Left ventricle myocardium superior (tissue), 1 donor: Measurements from ENCODE around the gene TSPOAP1. TPM values are rescaled to one million over a fixed set of nuclear protein-coding genes. Genes with fewer than 3 reads are reported as not detected.
A peak's percentile ranks its signal among the peaks of the same experiment; 100 is the strongest.

Experiments used
- ATAC-seq: fragments of 200-7000 bp; cut with Tn5 transposase; one replicate; pipeline ENCODE4 v1.9.1; 2020; ENCODE audit warnings: mild to moderate bottlenecking, moderate library complexity
- DNase-seq: peaks from one replicate; pipeline ENCODE4 v3.0.0-alpha.2; 2020
- intact Hi-C: fragments of 100-400 bp; cut with micrococcal nuclease; formaldehyde crosslinking; loops from one replicate; pipeline ENCODE4 v1.11.0; 2022
- total RNA-seq: library from RNA; stranded (reverse); fragmentation: NEBNext Ultra II Directional; extraction: Animal tissue kit (Norgen Biotek cat#: 25700); gene quantifications from one replicate; pipeline ENCODE4 v1.2.1, GENCODE V29; 2021
- donor health status: DM: no; HTN: yes; CAD: no; lungs with severe emphysema.

The TSPOAP1 gene
- total RNA-seq, 1 donor from 2014 or later, result 18.8 TPM

GRCh38 chr17:58364270-58364942, 35.8 kb upstream of the TSPOAP1 start:
- no peak for DNase-seq
- ATAC-seq, result no peak
- intact Hi-C loops, result no loop called here

DNA sequence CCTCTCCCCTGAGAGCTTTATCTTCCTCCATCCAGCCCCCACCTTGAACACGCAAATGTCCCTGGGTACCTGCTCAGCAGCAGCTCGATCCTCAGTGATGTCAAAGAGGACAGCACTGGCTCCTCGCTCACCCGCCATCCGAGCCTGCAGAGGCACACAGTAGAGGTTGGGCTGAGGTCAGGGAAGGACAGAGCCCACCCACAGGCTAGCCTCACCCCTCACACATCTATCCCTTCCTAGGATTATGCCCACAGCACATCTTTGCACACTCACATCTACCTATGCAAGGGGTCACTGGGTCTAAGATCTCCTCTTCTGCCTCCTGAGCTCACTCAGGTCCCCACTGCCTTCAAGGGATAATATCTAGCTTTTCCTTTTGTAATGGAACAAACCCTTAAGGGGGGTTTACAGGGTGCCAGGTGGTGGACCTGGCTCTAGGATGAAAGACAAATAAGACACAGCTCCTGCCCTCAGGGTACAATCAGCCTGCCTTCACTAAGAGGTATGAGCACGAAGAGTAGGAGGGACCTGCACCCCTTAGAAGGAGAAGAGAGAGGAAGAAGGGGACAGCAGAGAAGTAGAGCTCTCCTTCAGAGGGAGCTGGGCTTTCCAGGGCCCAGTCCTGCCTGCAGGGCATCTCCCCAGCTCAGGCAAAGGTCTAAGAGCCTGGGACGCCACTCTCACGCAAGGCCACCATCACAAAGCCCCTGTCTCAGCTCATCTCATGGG, 35.0 kb upstream of the TSPOAP1 start:
- ATAC-seq, result no peak
- intact Hi-C loops, result no loop called here
- DNase-seq, result no peak

DNA sequence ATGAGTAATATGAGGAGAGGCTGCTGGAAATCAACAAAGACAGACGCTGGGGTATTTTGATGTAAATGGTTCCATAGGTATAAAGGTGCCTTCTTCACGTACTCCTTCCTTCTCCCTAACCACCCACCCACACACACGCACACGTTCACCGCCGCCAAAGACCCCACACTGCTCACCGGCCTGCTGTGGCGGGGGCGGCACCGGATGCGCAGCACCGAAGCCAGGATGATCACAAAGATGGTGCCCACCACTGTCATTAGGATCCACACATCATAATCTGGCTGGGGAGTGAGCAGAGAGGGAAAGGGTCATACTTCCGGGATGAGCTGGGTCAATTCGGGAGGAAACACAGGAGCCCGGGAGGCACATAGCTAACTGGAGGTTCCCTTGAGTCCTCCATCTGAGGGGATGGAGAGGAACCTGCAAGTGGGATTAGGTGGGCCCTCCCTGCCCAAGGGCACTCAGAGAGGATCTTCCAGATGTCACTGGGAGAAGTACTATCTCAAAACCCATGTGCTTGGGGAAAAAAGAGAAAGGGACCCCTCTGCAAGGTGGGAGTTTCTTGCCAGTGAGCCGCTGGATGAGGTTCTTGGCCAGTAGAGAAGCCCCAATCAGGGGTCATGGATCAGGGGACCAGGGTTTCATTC, 33.9 kb upstream of the TSPOAP1 start:
- ATAC-seq, result no peak
- no peak for DNase-seq
- intact Hi-C loops, result no loop called here

DNA sequence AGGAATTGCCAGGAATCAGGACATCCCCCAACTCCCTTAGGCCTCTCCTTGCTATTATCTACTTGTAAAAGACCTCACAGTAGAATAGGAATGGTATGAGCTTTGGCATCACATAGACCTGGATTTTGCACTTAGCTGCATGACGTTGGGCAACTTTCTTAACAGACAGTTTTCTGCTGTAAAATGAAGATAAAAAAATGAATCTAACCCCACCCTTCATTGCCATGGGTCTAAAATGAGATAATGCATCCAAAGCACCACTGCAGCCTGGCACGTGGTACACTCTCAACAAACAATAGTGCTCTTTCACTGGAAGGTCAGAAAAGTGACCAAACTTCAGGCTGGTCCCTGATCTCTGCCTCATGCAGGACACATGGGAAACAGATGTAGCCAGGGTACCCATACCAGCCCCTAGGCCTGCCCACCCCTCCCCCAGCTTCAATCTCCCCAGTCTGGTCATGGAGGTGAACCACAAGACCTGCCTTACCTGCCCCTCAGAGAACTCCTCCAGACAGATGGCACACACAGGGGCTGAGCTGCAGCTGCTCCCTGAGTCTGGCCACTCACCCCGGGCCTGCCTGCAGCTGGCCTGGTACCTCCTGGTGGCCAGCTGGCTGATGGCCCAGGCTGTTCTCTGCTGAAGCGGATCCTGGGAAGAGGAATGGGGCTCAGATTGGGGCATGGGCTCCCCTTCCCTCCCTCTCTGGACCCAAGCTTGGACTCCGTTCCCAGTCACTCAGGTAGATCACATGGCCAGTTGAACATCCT, 31.9 kb upstream of the TSPOAP1 start:
- no peak for DNase-seq
- intact Hi-C loops, result no loop called here
- ATAC-seq, result no peak

- DNase-seq (no peak), ATAC-seq (no peak)
- intact Hi-C loops, result no loop called here
These were observed 30.0 kb upstream of the TSPOAP1 start for GRCh38 chr17:58358408-58359172.

DNA sequence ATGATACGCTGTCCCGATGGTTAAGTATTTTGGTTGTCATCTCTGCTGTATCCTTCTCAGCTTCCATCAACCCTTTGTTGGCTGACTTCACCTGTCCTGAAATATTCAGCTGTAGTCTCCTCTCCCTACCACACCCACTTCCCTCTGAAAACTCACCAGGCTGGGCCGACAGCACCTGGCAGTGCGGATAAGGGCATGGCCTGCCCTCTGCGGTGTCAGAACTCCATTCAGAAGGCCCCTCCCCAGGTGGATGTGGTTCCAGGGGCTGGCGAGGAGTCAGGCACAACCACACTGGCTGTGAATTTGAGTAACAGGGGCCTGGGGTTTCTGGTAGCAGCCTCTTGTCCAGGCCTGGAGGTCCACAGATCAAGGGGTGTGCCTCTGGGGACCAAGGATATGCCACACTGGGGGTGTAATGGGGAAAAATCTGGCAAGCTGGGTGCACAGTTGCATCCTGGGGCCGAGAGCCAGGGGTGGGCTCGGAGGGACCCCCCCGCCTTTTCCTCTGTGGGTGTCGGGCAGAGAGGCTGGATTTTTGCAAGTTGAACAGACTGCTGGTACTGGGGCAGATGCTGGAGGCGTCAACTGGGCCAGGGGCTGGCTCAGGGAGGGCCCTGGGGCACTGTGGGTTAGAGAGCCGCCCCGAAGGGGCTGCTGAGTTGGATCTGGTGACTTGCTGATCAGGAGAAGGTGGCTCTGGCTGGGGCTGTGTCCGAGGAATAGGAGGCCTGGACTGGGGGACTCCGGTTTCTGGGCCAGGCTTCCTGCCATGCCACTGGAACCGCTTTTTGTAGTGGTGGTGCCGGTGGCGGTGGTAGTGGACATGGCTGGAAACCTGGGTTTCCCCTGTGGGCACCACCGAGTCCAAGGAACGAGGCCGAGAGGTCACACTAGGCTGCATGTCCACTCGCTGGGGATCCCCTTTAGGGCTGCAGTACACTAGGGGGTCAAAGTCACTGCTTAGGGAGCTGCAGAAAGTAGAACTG, 29.0 kb upstream of the TSPOAP1 start:
- DNase-seq, result no peak
- no peak for ATAC-seq
- intact Hi-C loops, result no loop called here

DNA sequence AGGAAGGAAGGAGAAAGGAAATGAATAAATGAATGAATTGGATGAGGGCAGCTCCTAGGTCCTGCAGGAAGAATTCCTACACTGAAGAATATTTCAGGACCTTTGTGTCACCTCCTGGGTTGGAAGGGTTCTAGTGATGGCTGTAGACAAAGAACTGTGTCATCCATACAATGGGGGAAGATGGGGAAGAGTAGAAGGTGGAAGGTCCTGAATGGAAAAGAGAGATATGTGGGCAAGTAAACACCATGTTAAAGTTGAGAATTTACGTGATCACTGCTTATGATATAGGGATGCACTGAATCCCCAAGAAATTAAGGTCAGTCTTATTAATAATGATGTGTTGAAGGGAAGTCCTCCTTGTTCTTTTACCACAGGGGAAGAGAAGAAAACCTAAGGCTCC, 27.6 kb upstream of the TSPOAP1 start:
- intact Hi-C loops, result no loop called here
- DNase-seq (no peak), ATAC-seq (no peak)

GRCh38 chr17:58354541-58355216, 26.1 kb upstream of the TSPOAP1 start:
- ATAC-seq, result no peak
- DNase-seq, result no peak
- intact Hi-C loops, result no loop called here

DNA sequence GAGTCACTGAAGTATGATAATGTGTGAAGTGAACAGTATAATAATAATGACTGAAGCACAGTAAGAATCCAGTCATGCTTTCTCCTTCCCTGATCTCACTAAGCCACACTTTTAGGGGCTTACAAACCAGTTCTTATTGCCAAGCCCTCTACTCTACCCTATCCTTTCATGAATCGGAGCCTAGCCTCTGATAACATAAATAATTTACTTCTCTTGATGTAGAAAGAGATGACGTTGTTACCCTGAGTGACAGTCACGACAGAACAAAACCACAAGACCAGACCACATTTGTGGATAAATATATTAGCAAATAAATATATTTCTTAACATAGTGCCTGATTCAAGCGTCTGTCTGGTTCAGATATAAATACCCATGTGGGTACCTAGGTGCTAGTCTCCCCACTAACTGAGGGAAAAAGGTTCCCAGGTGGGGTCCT, 24.8 kb upstream of the TSPOAP1 start:
- intact Hi-C loops, result loop anchor here (2.0 kb wide), 1 partner anchor 61 kb away; no protein-coding TSS in a partner anchor
- ATAC-seq, result no peak
- DNase-seq, result no peak

GRCh38 chr17:58352596-58353388, 24.2 kb upstream of the TSPOAP1 start:
- intact Hi-C loops, result loop anchor here (2.0 kb wide), 1 partner anchor 62 kb away; no protein-coding TSS in a partner anchor
- ATAC-seq, result peak; percentile 71
- DNase-seq, result peak; percentile 57

GRCh38 chr17:58351831-58352595, 23.4 kb upstream of the TSPOAP1 start, which contains the start of gene SUPT4H1:
Gene SUPT4H1, minus strand, starts transcription at chr17:58352201. Its CDS starts 66 bp downstream, at chr17:58352135.
- ATAC-seq, result peak; percentile 97
- intact Hi-C loops, result loop anchor here (2.0 kb wide), 1 partner anchor 63 kb away; no protein-coding TSS in a partner anchor

DNA sequence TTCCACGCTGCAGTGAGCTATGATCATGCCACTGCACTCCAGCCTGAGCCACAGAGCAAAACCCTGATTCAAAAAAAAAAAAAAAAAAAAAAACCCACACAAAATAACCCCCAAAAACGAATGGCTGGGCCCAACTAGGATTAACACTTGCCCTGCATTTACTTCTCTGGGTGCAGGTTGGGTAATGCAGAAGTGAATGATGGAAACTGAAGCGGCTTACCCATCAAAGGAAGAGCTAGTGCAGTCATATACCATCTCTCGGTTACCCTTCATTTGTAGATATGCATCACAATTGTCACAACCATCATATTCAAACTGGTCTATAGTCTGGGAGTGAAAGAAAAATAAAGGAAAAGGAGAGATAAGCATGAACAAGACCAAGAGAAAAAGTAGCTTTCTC, 22.6 kb upstream of the TSPOAP1 start:
- ATAC-seq (no peak), DNase-seq (no peak)
- intact Hi-C loops, result no loop called here

More at GRCh38 chr17:58351831-58352595, 23.4 kb upstream of the TSPOAP1 start, which contains the start of gene SUPT4H1:
- DNase-seq, result peak; percentile 90

DNA sequence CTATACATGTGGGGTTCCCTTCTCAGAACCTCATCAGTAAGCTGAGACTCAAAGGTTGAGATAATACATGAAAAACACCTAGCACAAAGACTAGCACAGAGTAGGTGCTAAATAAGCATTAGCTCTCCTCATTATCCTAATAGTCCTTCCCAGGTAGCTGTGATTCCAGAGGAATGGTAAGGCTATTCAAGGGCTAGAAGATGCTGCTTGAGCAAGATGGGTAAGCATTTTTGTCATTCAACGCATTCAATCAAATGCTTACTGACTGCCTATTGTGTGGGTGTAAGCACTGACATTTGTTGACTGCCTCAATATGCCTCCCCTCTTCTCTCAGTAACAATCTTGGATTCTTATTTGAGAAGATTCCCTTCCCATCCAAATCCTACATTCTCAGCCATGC, 19.4 kb upstream of the TSPOAP1 start:
- no peak for DNase-seq
- no peak for ATAC-seq
- intact Hi-C loops, result no loop called here

GRCh38 chr17:58345500-58345899, 16.9 kb upstream of the TSPOAP1 start:
- ATAC-seq (no peak), DNase-seq (no peak)
- intact Hi-C loops, result no loop called here

- intact Hi-C loops, result no loop called here
- peak; percentile 47 for ATAC-seq
- DNase-seq, result no peak
These were observed 16.2 kb upstream of the TSPOAP1 start for GRCh38 chr17:58344791-58345157.
